Colonic mucosa (tissue), 4 donors: ENCODE measurements around the gene ZNF497. TPM values are rescaled to one million over a fixed set of nuclear protein-coding genes. Genes with fewer than 3 reads are reported as not detected.

ENCODE experiments used
- DNase-seq: peaks from one replicate; pipeline ENCODE4 v3.0.0-alpha.2; 2020
- H3K27ac ChIP-seq: fragments of 200-600 bp; one replicate; pipeline ENCODE4 v1.8.0; 2021
- H3K27me3 ChIP-seq: fragments of 200-600 bp; one replicate; pipeline ENCODE4 v1.8.0; 2021
- H3K36me3 ChIP-seq: fragments of 200-600 bp; one replicate; pipeline ENCODE4 v1.8.0; 2021
- H3K4me1 ChIP-seq: fragments of 200-600 bp; one replicate; pipeline ENCODE4 v1.8.0; 2021; ENCODE audit warnings: mild to moderate bottlenecking
- H3K4me3 ChIP-seq: fragments of 200-600 bp; one replicate; pipeline ENCODE4 v1.8.0; 2021
- H3K9ac ChIP-seq, 2 donors: one replicate each; pipeline ENCODE4 v1.7.0; 2013; ENCODE audit warnings: control low read depth in 2 of 2, low read depth in 2 of 2, low read length in 2 of 2
- H3K9me3 ChIP-seq: fragments of 200-600 bp; one replicate; pipeline ENCODE4 v1.8.0; 2021
- CTCF ChIP-seq: fragments of 200-600 bp; IDR thresholded peaks from one replicate; pipeline ENCODE4 v1.8.0; 2022; ENCODE audit warnings: antibody characterized with exemption, mild to moderate bottlenecking
- intact Hi-C: fragments of 100-400 bp; cut with DNase I; formaldehyde crosslinking; loops from one replicate; pipeline ENCODE4 v1.14.1; 2022
- microRNA-seq: library from miRNA; unstranded; fragments of <30 nt; microRNA quantifications from one replicate; pipeline ENCODE4, GENCODE V29; 2019
- total RNA-seq, 2 donors: library from RNA; stranded (reverse); fragmentation: NEBNext Ultra II Directional in 1 of 2; extraction: Animal tissue kit (Norgen Biotek cat#: 25700) in 1 of 2; gene quantifications; one replicate each; pipeline ENCODE4 v1.2.1, GENCODE V29; 2021
- donor health status: healthy.
- donor health status: DM: no; HTN: no; CAD: no.
- donor health status: DM: no; HTN: no; CAD: no.

ZNF497 gene
- total RNA-seq, 2 donors from 2014 or later = 0.98 to 1.9 TPM

GRCh38 chr19:58304748-58305064 lies 57.8 kb downstream of the ZNF497 start:
- Histone ChIP-seq H3K9me3 (no peaks in the 10 kb centered on the region), H3K4me3 (peak overlapping the region; percentile 98), H3K36me3 (no peaks in the 10 kb centered on the region), H3K9ac (peak overlapping the region in 1 of 2 donors; percentile 93), H3K27ac (peak overlapping the region; percentile 75), H3K4me1 (no peaks in the 10 kb centered on the region), H3K27me3 (no peaks in the 10 kb centered on the region)
- DNase-seq = no peak
- intact Hi-C loops = no loop called here
- no peak for TF ChIP-seq CTCF

Small RNA genes within 50 kb of the gene (microRNA-seq; reads per million reads assigned to microRNA genes)
- gene MIR4754 (not detected), gene MIR6806 (not detected)

Other genes with a start within 250 kb of the ZNF497 start
- 1 to 10 TPM; 3.9 to 5.9 TPM for gene ZNF329, start 212.0 kb downstream of the ZNF497 start, total RNA-seq
- 10 to 100 TPM; 16.3 to 17.1 TPM for gene ZNF274, start 179.7 kb downstream of the ZNF497 start, total RNA-seq
- 10 to 100 TPM; 17.2 to 29.6 TPM for gene ZNF544, start 133.8 kb downstream of the ZNF497 start, total RNA-seq
- gene ZNF8, start 83.8 kb downstream of the ZNF497 start, total RNA-seq = 1 to 10 TPM; 3.4 to 3.8 TPM
- 10 to 100 TPM; 21.6 to 25.0 TPM for gene ERVK3-1, start 57.4 kb downstream of the ZNF497 start, total RNA-seq
- gene ZSCAN22, start 35.8 kb downstream of the ZNF497 start, total RNA-seq = 1 to 10 TPM; 3.0 to 3.7 TPM
- gene A1BG, start 9.3 kb downstream of the ZNF497 start, total RNA-seq = 1 to 10 TPM; 3.6 to 4.7 TPM
- 1 to 10 TPM; 1.8 to 2.6 TPM for gene ZNF837, start 18.3 kb upstream of the ZNF497 start, total RNA-seq
- gene RPS5, start 24.5 kb upstream of the ZNF497 start, total RNA-seq = 100 to 1,000 TPM; 781 to 884 TPM
- gene RNF225, start 32.9 kb upstream of the ZNF497 start, total RNA-seq = not detected
- gene ZNF584, start 45.9 kb upstream of the ZNF497 start, total RNA-seq = 1 to 10 TPM; 5.9 to 8.5 TPM
- gene ZNF132, start 77.4 kb upstream of the ZNF497 start, total RNA-seq = 1 to 10 TPM; 2.6 to 5.8 TPM
- gene ZNF324B, start 88.9 kb upstream of the ZNF497 start, total RNA-seq = 1 to 10 TPM; 4.4 to 7.5 TPM
- 10 to 100 TPM; 10.2 to 12.0 TPM for gene ZNF324, start 104.3 kb upstream of the ZNF497 start, total RNA-seq
- gene ZNF446, start 113.6 kb upstream of the ZNF497 start, total RNA-seq = 10 to 100 TPM in 1 of 2 donors, 1 to 10 TPM in 1; 7.4 to 10.5 TPM
- gene SLC27A5, start 149.2 kb upstream of the ZNF497 start, total RNA-seq = 1 to 10 TPM; 3.7 to 8.7 TPM
- 10 to 100 TPM; 13.5 to 20.2 TPM for gene ZBTB45, start 157.1 kb upstream of the ZNF497 start, total RNA-seq
- gene TRIM28, start 181.3 kb upstream of the ZNF497 start, total RNA-seq = 100 to 1,000 TPM; 205 to 412 TPM
- 100 to 1,000 TPM; 176 to 183 TPM for gene CHMP2A, start 192.4 kb upstream of the ZNF497 start, total RNA-seq
- gene UBE2M, start 195.9 kb upstream of the ZNF497 start, total RNA-seq = 10 to 100 TPM; 63.0 to 79.4 TPM
- gene MZF1, start 210.6 kb upstream of the ZNF497 start, total RNA-seq = 10 to 100 TPM; 19.3 to 39.2 TPM